ENCODE data around the gene EML6. TPM values are rescaled to one million over a fixed set of nuclear protein-coding genes. Genes with fewer than 3 reads are reported as not detected.

Gene EML6
- total RNA-seq, 1 experiment from 2014 or later, result 1.5 TPM

GRCh38 chr2:54866179-54866578 is 142.7 kb downstream of the EML6 start:
- no peaks in the 10 kb centered on the region for H3K9me3 ChIP-seq (ENCODE audit: control insufficient read depth, low read depth, low read length)
- Mint-ChIP-seq H3K9me3 (no peaks in the 10 kb centered on the region), H3K27ac (no peak overlapping the region), H3K27me3 (ENCODE audit: low read depth) (no peaks in the 10 kb centered on the region), H3K4me1 (peaks cover 3 to 5% of the 10 kb centered on the region in 2 experiments; a peak in 2 of 4 replicates), H3K36me3 (ENCODE audit: insufficient read depth in 1 of 3, low read depth in 3 of 3) (no peaks in the 10 kb centered on the region), H3K4me3 (no peak overlapping the region)
- H3T11ph ChIP-seq (ENCODE audit: low read length), result no peak overlapping the region
- no peak overlapping the region for H3K4ac ChIP-seq (ENCODE audit: low read depth, low read length)
- no peak overlapping the region for H2AFZ ChIP-seq (ENCODE audit: low read length)
- TF ChIP-seq, protein P1, sequence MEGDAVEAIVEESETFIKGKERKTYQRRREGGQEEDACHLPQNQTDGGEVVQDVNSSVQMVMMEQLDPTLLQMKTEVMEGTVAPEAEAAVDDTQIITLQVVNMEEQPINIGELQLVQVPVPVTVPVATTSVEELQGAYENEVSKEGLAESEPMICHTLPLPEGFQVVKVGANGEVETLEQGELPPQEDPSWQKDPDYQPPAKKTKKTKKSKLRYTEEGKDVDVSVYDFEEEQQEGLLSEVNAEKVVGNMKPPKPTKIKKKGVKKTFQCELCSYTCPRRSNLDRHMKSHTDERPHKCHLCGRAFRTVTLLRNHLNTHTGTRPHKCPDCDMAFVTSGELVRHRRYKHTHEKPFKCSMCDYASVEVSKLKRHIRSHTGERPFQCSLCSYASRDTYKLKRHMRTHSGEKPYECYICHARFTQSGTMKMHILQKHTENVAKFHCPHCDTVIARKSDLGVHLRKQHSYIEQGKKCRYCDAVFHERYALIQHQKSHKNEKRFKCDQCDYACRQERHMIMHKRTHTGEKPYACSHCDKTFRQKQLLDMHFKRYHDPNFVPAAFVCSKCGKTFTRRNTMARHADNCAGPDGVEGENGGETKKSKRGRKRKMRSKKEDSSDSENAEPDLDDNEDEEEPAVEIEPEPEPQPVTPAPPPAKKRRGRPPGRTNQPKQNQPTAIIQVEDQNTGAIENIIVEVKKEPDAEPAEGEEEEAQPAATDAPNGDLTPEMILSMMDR (conservative IDR thresholded peaks at IDR 0.05), result no peak
- H3K23me2 ChIP-seq (ENCODE audit: insufficient read length, low read depth, low read length, poor library complexity, severe bottlenecking), result no peaks in the 10 kb centered on the region
- WGBS (ENCODE audit: extremely low coverage, insufficient read length, low lambda C conversion rate), result no CpG with 5 or more reads among the region's 2 CpGs
- H3K56ac ChIP-seq (ENCODE audit: insufficient read length, low read depth, low read length), result no peak overlapping the region
- H4K91ac ChIP-seq (ENCODE audit: insufficient read length, low read depth, low read length), result no peak overlapping the region
- no peak overlapping the region for H3K27ac ChIP-seq (ENCODE audit: insufficient read length, low read depth, low read length)
- H3K79me2 ChIP-seq (ENCODE audit: insufficient read depth, low read length), result no peaks in the 10 kb centered on the region
- H2BK20ac ChIP-seq (ENCODE audit: low read depth, low read length, poor library complexity, severe bottlenecking), result no peak overlapping the region
- no peak overlapping the region for H3K14ac ChIP-seq (ENCODE audit: insufficient read depth, low read length)
- H3K4me2 ChIP-seq (ENCODE audit: insufficient read depth, insufficient read length, low read length), result no peak overlapping the region
- no peak overlapping the region for H3K23ac ChIP-seq (ENCODE audit: insufficient read length, low read depth, low read length)
- H3K79me1 ChIP-seq (ENCODE audit: insufficient read depth, low read depth, low read length, poor library complexity, severe bottlenecking), result no peaks in the 10 kb centered on the region
- H2AK5ac ChIP-seq (ENCODE audit: insufficient read length, low read length), result no peak overlapping the region
- H3K27me3 ChIP-seq (ENCODE audit: insufficient read depth, low read length), result no peaks in the 10 kb centered on the region; the same call in 1 of the 2 replicates
- no peak overlapping the region for H2BK15ac ChIP-seq (ENCODE audit: low read depth, low read length)
- H2BK120ac ChIP-seq (ENCODE audit: low read depth, low read length, poor library complexity, severe bottlenecking), result no peak overlapping the region
- no peak overlapping the region for H3K9ac ChIP-seq (ENCODE audit: extremely low read depth, insufficient read length, low read length)
- no peaks in the 10 kb centered on the region; the same call in 1 of the 2 replicates for H3K4me1 ChIP-seq (ENCODE audit: insufficient read depth, low read length)
- no peak for DNase-seq
- H4K5ac ChIP-seq (ENCODE audit: insufficient read length, low read depth, low read length), result no peak overlapping the region
- H3K18ac ChIP-seq (ENCODE audit: insufficient read length, low read depth, low read length), result no peak overlapping the region
- no peak overlapping the region for H2BK5ac ChIP-seq (ENCODE audit: insufficient read length, low read length)
- H4K8ac ChIP-seq (replicated peaks; ENCODE audit: insufficient read length, low read depth, low read length), result no peak overlapping the region
- H4K20me1 ChIP-seq (ENCODE audit: control insufficient read depth, insufficient read depth, insufficient read length), result no peaks in the 10 kb centered on the region
- H2BK12ac ChIP-seq (ENCODE audit: insufficient read length, low read depth, low read length), result no peak overlapping the region
